ENCODE data around the gene SDR42E1.
"Not testable (repeated sequence)": the region's sequence is repeated elsewhere in the genome, so short reads cannot be mapped to it uniquely, and the experiment has no call there.

The SDR42E1 gene

GRCh38 chr16:82002831-82003230 is 8.4 kb downstream of the SDR42E1 start:
- DNase-seq, result no peak

GRCh38 chr16:81997738-81998137 is 13.5 kb downstream of the SDR42E1 start:
- no peak for DNase-seq

- no peak for DNase-seq
These were observed 14.4 kb downstream of the SDR42E1 start for GRCh38 chr16:81996664-81997509.

DNA sequence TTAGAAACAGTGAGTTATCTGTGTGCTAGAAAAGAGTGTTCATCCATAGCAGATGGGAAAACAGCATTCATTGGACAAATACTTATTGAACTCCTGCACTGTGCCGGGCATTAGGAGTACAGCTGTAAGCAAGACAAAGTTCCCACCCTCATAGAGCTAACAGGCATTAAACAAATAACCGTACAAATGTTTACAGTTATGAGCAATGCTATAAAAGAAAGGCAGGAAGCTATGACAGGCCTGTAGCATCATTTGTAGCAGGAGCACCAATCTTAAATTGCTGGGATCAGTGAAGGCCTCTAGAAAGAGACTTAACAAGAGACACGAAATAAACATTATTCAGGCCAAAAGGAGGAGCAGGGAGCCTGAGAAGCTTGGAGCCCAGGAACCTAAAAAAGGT is 15.6 kb downstream of the SDR42E1 start:
- DNase-seq, result no peak

- no peak for DNase-seq
These were observed 16.8 kb downstream of the SDR42E1 start for GRCh38 chr16:81994485-81994884.

GRCh38 chr16:81992859-81993258 is 18.4 kb downstream of the SDR42E1 start:
- no peak for DNase-seq

- DNase-seq, result no peak
These were observed 23.6 kb downstream of the SDR42E1 start for GRCh38 chr16:81987706-81988105.

DNA sequence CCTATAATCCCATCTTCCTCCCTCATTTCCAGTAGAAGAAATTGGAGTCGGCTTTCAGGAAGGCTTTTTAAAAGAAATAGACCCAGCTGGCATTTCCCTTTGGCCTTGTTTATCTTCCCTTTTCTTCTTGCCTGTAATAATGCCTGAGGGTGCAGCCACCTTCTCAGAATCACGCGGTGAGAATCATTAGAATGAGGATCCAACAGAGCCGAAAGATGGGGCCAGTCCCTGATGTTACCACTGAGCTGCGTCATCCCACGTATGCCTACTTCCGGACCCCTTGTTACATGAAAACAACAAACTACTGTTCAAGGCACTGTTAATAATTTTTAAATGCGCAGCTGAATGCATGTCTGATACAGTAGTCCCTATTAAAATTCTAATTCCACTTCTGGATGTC is 24.1 kb downstream of the SDR42E1 start:
- DNase-seq, result no peak

GRCh38 chr16:81977335-81977942 is 33.8 kb downstream of the SDR42E1 start:
- DNase-seq, result not testable (repeated sequence)

DNA sequence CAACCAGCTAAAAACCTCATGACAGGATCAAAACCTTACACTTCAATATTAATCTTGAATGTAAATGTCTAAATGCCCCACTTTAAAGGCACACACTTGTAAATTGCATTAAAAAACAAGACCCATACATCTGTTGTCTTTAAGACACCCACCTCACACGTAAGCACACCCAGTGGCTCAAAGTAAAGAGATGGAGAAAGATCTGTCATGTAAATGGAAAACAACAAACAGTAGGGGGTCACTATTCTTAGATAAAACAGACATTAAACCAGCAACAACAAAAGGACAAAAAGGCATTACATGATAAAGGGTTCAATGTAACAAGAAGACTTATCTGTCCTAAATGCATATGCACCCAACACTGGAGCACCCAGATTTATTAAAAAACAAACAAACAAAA is 35.6 kb downstream of the SDR42E1 start:
- DNase-seq, result no peak

GRCh38 chr16:81973737-81974136 is 37.5 kb downstream of the SDR42E1 start:
- DNase-seq, result no peak

- DNase-seq, result no peak
These were observed 39.4 kb downstream of the SDR42E1 start for GRCh38 chr16:81971853-81972252.

- no peak for DNase-seq
These were observed 43.9 kb downstream of the SDR42E1 start for GRCh38 chr16:81967358-81967757.

- DNase-seq, result no peak
These were observed 46.5 kb downstream of the SDR42E1 start for GRCh38 chr16:81964808-81965207.

DNA sequence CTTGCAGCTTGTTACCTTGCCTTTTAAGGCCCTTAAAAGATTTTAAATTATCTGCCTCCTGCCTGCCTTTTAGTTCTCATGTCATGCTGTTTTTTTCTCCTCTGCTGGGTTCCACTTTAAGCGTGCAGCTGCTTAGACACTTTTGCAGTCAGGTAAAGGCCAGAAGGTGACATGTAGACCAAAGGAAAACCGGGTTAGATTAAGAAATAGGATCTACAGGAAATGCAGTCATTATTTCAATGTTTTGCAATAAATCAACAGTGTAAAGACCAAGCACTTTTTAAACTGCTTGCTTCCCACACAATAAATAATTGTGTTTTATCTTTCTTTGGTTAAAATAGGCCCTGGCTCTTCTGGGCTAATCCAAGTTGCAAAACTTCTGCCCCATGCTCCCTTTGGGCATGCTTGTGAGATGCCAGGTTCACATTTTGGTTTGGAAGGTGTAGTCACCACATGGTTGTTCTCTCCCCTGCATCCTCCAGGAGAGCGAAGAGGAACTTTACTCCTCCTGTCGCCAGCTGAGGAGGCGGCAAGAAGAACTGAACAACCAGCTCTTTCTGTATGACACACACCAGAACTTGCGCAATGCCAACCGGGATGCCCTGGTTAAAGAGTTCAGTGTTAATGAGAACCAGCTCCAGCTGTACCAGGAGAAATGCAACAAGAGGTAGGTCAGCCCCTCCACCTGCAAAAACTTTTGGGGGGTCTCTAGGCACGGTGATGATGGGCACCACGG is 54.9 kb downstream of the SDR42E1 start:
- DNase-seq, result no peak

- DNase-seq, result no peak
These were observed 59.7 kb downstream of the SDR42E1 start for GRCh38 chr16:81951564-81951963.

- DNase-seq, result no peak
These were observed 65.1 kb downstream of the SDR42E1 start for GRCh38 chr16:81946206-81946605.

DNA sequence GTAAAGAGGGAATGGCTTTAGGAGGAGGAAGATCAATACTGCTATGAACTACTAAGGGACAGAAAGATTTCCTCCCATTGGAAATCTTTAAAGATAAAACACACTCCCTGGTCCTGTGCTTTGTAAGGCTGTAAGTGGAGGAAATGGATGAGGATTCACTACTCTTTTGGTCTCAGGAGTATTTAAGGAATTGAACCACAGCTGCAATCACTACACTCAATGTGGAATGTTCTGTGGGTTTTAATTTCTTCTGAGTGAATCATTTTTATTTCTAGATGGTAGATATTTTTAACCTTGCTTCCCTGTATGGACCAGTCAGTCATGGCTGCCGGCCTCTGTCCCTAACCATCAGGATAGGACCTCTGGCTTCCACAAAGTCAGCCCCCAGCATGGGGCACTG is 65.6 kb downstream of the SDR42E1 start:
- DNase-seq, result no peak

DNA sequence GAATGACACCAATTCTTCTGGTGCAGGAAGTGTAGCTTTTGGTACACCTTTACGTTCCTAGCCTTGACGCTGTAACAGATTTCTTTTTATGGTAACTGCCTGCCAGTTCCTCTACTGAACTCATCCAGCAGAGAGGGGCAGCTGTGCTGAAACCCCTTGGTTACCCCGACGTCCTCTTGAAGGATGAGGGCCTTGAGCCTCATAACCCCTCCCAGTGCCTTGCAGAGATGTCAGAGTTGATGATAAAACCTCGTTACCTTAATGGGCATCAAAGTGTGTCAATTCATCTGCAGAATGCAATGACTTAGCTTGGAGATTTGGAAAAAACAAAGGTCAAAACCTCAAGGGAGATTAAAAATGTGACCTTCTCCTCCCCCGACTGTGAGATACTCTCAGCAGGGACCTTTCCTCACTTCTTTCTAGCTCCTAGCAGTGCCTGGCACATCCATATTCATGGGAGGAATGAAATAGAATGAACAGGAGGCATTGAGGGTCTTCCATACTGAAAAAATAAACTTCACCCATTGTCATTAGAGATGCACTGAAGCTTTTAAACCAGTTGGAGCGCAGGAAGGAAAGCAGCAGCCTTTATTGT is 69.2 kb downstream of the SDR42E1 start:
- DNase-seq, result no peak

GRCh38 chr16:81940781-81941560 is 70.3 kb downstream of the SDR42E1 start:
- peak in 1 of 6 experiments; percentile 11 for DNase-seq

GRCh38 chr16:81939164-81940056 is 71.9 kb downstream of the SDR42E1 start:
- no peak for DNase-seq

All from stimulated activated naive CD4-positive, alpha-beta T cell (primary cell).